ENCODE data around the gene STIL. TPM values are rescaled to one million over a fixed set of nuclear protein-coding genes. Genes with fewer than 3 reads are reported as not detected.

The STIL gene
- polyA plus RNA-seq, 1 donor (not counting 4 experiments of a cell fraction or from before 2014, with no cell fraction given): 10.5 TPM

GRCh38 chr1:47226839-47227215 is 87.1 kb downstream of the STIL start:
- Histone ChIP-seq H3K4me1 (ENCODE audit: control insufficient read depth, extremely low read depth, insufficient read depth, low read length) (peaks cover 3% of the 10 kb centered on the region), H4K20me1 (ENCODE audit: control insufficient read depth, extremely low read depth, insufficient read depth, low read length) (peaks cover 12% of the 10 kb centered on the region), H3K36me3 (ENCODE audit: control insufficient read depth in 2 of 2, extremely low read depth in 1 of 2, insufficient read depth in 2 of 2, low read length in 2 of 2) (no peaks in the 10 kb centered on the region), H3K9ac (ENCODE audit: control insufficient read depth, extremely low read depth, insufficient read depth, low read length) (no peak overlapping the region), H3K79me2 (ENCODE audit: control insufficient read depth, insufficient read depth, low read length) (no peaks in the 10 kb centered on the region), H2AFZ (ENCODE audit: control insufficient read depth, low read length) (no peak overlapping the region), H3K4me3 (ENCODE audit: control insufficient read depth in 2 of 3, extremely low read depth in 1 of 3, insufficient read depth in 2 of 3, low read depth in 1 of 3, low read length in 3 of 3) (no peak overlapping the region), H3K27me3 (ENCODE audit: control insufficient read depth, extremely low read depth, insufficient read depth, low read length) (peaks cover 95% of the 10 kb centered on the region), H3K4me2 (ENCODE audit: control insufficient read depth, extremely low read depth, insufficient read depth, low read depth, low read length) (no peak overlapping the region), H3K9me3 (ENCODE audit: control insufficient read depth, low read depth, low read length) (no peaks in the 10 kb centered on the region), H3K27ac (ENCODE audit: control insufficient read depth, insufficient read depth, low read length) (no peak overlapping the region), H3K9me1 (ENCODE audit: control insufficient read depth, extremely low read depth, insufficient read depth, low read length) (no peaks in the 10 kb centered on the region)
- dilution Hi-C loops (cut with MboI; ENCODE audit: extremely low pct_ligation_motif_present, low sequenced_read_pairs): no loop called here
- no peak for DNase-seq (ENCODE audit: low read depth, low spot score)
- no peak for FAIRE-seq
- TF ChIP-seq EZH2 (IDR thresholded peaks at IDR 0.05; ENCODE audit: low read length) (no peak), CTCF (optimal IDR thresholded peaks at IDR 0.05 in 1 of 3, IDR thresholded peaks at IDR 0.05 in 1 of 3, conservative IDR thresholded peaks at IDR 0.05 in 1 of 3; ENCODE audit: extremely low read depth in 1 of 3, insufficient read depth in 2 of 3, low read length in 3 of 3) (no peak)

GRCh38 chr1:47226121-47226838 is 87.7 kb downstream of the STIL start:
- Histone ChIP-seq H3K79me2 (ENCODE audit: control insufficient read depth, insufficient read depth, low read length) (no peaks in the 10 kb centered on the region), H3K9me1 (ENCODE audit: control insufficient read depth, extremely low read depth, insufficient read depth, low read length) (no peaks in the 10 kb centered on the region), H3K9me3 (ENCODE audit: control insufficient read depth, low read depth, low read length) (no peaks in the 10 kb centered on the region), H3K4me3 (ENCODE audit: control insufficient read depth in 2 of 3, extremely low read depth in 1 of 3, insufficient read depth in 2 of 3, low read depth in 1 of 3, low read length in 3 of 3) (no peak overlapping the region), H3K27me3 (ENCODE audit: control insufficient read depth, extremely low read depth, insufficient read depth, low read length) (peaks cover 89% of the 10 kb centered on the region), H3K9ac (ENCODE audit: control insufficient read depth, extremely low read depth, insufficient read depth, low read length) (no peak overlapping the region), H3K27ac (ENCODE audit: control insufficient read depth, insufficient read depth, low read length) (no peak overlapping the region), H3K4me2 (ENCODE audit: control insufficient read depth, extremely low read depth, insufficient read depth, low read depth, low read length) (no peak overlapping the region), H4K20me1 (ENCODE audit: control insufficient read depth, extremely low read depth, insufficient read depth, low read length) (peaks cover 10% of the 10 kb centered on the region), H3K4me1 (ENCODE audit: control insufficient read depth, extremely low read depth, insufficient read depth, low read length) (no peaks in the 10 kb centered on the region), H2AFZ (ENCODE audit: control insufficient read depth, low read length) (no peak overlapping the region), H3K36me3 (ENCODE audit: control insufficient read depth in 2 of 2, extremely low read depth in 1 of 2, insufficient read depth in 2 of 2, low read length in 2 of 2) (no peaks in the 10 kb centered on the region)
- FAIRE-seq: no peak
- dilution Hi-C loops (cut with MboI; ENCODE audit: extremely low pct_ligation_motif_present, low sequenced_read_pairs): no loop called here
- TF ChIP-seq EZH2 (IDR thresholded peaks at IDR 0.05; ENCODE audit: low read length) (peak; percentile 85), CTCF (optimal IDR thresholded peaks at IDR 0.05 in 1 of 3, IDR thresholded peaks at IDR 0.05 in 1 of 3, conservative IDR thresholded peaks at IDR 0.05 in 1 of 3; ENCODE audit: extremely low read depth in 1 of 3, insufficient read depth in 2 of 3, low read length in 3 of 3) (no peak)
- no peak for DNase-seq (ENCODE audit: low read depth, low spot score)

Measured in keratinocyte (primary cell).